CD4-positive, alpha-beta T cell treated with Interleukin-1 beta for 1 hour (primary cell): ENCODE results near the gene STRN.
"Not testable (repeated sequence)": the region's sequence is repeated elsewhere in the genome, so short reads cannot be mapped to it uniquely, and the experiment has no call there.

Source experiments
- DNase-seq, 2 donors: peaks; one replicate each; pipeline ENCODE4 v3.0.0-alpha.2; 2020 to 2022

The STRN gene

DNA sequence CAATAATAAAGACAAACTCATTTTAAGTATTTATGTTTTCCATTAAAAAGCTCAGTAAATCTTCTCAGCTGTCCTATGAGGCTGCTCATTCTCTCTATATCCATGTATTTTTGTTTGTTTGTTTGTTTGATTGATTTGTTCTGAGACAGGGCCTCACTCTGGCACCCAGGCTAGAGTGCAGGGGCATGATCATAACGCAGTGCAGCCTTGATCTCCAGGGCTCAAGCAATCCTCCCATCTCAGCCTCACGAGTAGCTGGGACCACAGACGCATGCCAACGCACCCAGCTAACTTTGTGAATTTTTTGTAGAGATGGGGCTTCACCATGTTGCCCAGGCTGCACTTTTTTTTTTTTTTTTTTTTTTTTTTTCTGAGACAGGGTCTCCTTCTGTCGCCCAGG, 5.6 kb downstream of the STRN start:
- DNase-seq: no peak

DNA sequence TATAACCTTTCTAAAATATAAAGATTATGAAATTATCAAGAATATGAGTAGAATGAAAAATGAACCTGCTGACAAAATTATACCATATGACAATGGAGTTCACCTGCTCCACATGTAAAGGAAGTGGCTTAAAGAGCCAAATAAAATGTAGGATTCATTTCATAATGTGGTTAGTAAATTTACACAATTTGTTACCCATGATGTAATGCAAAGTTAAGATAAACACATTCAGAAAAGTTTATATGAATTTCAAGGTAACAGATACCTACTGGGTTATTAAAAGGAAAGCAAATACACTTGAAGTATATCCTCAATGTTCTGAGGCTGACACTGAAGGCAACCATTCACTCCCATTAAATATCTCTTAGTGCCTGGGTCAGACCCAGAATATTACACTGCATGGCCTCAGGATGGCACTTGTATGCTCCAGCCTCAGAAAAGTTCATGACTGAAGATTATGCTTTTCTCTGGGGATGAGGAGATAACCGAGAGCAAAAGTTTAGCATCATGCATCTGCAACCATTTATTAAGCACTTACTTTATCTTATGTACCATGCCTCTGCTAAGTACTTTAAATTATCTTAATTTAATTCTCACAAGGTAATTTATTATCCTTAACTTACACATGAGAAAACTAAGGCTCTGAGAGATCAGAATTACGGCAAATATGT, 6.2 kb downstream of the STRN start:
- no peak for DNase-seq

DNA sequence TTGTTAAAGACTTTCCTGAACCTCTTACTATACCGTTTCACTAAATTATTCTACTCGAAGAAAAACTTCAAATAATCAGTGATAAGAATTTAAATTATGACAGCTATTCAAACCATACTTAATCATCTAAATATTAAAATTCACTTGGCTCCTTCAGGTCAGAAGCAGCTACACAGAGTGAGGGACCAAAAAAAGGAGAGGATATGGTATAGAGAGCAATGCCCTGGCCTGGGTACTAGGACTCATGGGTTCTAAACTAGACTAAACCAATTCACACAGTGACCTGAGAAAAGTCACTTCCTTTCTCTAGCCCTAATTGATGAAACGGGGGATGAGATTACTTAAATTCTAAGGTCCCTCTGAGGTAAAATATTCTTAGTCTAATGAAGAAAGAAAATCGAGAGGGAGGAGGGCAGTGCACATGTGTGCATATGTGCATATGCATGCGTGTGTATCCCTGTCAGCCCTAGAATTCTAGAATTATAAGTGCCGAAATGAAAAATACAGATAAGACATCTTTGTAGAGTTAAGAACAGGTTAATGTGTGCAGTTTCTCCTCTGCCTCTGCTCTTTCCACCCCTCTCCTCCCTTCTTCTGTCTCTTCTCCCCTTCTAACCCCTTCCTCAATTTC, 11.2 kb downstream of the STRN start:
- no peak for DNase-seq

DNA sequence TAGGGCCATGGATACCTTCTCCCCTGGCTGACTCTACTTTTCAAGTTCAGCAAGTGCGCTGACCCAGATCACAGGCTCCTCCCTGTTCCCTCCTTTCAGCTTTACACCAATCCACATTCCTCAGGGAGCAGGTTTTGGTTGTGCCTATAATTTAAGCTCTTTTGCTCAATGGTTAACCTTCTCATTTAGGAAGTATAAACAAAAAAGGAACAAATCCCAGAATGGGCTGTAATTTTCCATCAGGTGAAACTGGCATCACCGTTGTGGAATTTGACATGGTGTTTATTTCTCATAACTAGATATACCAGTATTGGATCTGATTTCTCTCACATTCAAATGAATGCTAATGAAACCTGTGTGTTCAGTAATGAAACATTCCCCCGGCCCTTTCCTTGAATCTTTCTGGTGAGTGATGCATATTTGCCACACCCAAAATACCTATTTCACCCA, 13.6 kb downstream of the STRN start:
- no peak for DNase-seq

DNA sequence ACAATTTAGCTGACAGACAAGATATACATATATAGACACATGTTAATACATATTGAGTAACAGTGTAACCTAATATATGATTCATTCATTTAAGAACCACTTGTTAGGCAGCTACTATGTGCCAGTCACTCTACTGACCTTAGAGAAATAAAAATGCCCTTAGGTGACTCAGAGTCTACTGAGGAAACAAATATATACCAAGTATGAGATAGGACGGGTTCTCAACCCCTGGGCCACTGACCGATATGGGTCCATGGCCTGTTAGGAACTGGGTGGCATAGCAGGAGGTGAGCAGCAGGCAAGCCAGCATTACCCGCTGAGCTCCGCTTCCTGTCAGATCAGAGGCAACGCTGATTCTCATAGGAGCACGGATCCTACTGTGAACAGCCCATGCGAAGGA, 14.8 kb downstream of the STRN start:
- no peak for DNase-seq

DNA sequence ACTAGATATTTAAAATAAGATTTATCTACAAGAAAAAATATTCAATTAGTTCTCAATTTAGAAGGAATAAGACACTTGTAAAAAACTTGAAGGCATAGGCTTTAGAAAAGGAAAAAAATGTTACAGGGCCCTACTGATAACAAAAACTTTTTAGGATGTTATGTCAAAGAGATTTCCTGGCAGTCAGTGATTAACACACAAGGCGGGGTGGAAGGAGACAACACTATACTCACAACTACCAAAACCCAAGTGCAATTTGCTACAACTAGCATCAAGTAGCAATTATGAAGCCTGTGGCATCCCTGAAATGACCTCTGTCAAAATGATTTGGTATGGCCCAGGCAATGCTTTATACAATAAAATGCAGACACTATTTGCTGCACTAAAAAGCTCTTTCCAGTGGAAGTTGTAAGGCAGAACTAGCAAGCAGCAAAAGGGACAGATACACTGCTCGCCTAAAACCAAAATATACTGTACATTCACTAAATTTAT, 15.3 kb downstream of the STRN start:
- no peak for DNase-seq

DNA sequence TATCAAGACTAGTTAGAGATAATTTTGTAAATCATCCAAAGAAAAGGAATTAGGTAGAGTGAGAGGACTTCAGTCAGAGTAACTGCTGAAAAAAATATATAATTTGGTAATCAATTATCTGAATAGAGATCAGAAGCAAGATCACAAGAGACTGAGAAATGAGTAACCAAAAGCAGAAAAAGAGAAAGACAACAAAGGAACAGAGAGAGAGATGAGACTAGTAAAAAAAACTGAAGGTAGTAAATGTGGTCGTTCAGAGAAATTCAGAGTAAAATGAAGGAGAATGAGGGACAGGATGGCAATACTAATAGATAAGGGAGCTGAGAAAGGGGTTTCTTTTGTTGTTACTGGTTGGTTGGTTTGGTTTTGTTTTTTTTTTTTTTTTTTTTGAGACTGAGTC, 16.5 kb downstream of the STRN start:
- no peak for DNase-seq

DNA sequence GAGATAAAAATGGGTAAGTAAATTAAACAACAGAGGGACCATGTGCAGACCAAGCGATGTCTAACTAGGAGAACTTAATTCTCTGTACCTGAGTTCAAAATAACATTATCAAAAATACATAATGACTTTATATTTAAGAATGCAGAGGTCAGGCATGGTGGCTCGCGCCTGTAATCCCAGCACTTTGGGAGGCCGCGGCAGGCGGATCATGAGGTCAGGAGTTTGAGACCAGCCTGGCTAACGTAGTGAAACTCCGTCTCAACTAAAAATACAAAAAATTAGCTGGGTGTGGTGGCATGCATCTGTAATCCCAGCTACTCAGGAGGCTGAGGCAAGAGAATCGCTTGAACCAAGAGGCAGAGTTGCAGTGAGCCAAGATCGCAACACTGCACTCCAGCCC, 21.1 kb downstream of the STRN start:
- not testable (repeated sequence) for DNase-seq

DNA sequence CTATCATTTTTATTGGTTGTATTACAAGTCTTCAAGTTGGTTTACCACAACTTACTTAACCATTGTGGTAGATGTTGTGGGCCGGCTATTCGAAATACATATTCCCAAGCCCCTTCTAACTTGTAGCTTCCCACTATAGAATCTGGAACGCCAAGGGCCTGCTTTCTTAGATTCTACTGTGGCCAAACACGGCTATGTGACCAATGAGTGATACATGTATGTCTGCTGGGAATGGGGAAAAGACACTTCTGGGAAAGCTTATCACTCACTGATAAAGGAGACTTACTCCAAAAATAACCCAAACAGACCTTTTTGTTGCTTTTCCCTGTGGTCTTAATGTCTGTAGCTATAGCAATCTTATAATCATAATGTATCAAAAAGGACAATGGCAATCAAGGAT, 24.5 kb downstream of the STRN start:
- no peak for DNase-seq

DNA sequence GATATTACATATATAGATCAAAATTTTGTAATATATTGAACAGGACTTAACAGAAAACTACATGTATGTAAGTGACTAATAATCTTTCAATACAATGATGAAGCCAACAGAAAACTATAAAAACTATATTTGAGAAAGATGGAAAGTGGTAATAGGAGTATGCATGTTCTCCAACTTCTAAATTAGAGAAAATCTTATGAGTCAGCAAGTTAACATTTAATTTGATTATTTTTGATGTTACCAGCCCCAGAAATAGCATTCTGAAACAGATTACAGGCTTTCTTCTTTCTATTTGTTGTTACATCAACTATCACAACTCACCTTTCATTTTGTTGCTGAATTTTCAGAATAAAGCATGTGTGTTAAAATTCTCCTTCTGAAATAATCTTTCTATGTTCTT, 29.8 kb downstream of the STRN start:
- DNase-seq: not testable (repeated sequence)

DNA sequence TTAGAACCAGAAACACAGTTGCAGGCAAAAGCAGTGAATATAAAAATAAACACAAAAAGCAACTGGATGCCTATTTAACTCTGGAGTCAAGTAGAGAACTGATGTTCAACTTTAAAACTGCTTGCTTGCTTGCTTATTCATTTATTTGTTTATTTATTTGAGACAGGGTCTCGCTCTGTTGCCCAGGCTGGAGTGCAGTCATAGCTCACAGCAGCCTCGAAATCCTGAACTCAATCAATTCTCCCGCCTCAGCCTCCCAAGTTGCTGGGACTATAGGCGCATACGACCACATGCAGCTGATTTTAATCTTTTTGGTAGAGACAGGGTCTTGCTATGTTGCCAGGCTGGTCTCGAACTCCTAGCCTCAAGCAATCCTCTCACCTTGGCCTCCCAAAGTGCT, 34.6 kb downstream of the STRN start:
- not testable (repeated sequence) for DNase-seq

DNA sequence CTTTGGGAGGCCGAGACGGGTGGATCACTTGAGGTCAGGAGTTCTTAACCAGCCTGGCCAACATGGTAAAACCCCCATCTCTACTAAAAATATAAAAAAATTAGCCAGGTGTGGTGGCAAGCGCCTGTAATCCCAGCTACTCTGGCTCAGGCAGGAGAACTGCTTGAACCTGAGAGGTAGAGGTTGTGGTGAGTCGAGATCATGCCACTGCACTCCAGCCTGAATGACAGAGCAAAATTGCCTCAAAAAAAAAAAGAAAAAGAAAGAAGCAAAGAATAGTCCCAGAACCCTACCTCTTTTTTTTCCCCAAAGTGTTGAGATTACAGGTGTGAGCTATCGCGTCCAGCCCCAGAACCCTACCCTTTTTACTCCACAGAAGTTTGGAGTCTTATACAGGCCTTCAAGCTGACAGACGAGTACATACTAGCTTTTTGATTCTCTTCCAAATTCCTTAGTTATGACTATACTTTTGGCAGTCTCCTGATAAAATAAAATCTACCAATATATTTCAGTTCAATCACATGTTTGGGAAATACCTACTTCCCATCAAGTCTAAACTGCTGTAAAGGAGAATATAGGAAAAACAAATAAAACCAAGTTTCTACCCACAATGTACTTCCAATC, 35.4 kb downstream of the STRN start:
- DNase-seq: not testable (repeated sequence)

DNA sequence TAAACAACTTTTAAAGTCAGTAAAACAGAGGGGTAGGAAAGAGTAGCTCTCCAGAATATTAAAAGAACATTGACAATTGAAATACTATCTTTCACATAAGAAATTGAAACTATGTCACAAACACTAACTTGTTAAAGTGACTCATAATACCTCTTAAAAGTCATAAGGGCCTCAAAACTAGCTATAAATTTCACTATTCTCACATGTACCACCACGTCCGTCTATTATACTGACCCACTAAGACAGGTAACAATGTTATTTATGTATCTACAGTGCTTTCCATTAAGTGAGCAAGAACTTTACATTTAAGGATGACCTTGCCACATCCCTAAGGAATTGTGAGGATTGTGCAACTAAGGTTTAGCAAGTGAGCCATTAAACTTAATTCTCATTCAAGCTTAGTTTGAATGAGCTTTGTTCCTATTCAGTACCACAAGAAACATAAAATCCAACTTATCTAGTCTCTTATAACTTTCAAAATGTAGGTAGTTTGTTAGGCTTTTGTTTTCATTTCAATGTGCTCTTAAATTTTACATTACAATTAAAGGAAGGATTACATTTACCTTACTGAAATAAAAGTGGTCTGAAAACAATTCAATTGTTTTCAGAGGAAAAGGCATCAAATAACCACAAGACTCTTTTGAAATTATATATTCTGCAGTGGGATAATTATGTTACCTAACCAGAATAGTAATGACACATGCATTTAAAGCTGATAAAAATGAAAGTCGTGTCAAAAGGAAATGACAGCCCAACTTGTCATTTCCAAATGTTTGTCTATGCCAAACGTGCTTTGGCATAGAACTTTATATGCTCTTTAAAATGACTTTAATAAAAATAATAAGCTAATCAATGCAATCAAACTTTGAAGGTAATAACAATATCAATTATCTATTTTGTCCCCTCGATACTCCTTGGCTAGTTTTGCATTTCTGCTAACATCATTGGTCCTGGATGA, 39.9 kb downstream of the STRN start:
- DNase-seq: not testable (repeated sequence)

DNA sequence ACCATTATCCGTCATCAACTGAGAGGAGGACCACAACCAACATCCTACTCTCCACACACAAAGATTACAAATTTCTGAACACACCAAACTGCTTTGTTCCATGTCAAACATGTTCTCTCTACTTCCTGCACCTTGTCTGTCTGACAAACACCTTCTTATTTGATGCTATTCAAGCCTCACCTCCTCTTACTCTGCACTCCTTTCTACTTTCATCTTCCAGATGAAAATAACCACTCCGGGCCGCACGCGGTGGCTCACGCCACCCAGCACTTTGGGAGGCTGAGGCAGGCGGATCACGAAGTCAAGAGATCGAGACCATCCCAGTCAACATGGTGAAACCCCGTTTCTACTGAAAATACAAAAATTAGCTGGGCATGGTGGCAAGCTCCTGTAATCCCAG, 43.7 kb downstream of the STRN start:
- not testable (repeated sequence) for DNase-seq

DNA sequence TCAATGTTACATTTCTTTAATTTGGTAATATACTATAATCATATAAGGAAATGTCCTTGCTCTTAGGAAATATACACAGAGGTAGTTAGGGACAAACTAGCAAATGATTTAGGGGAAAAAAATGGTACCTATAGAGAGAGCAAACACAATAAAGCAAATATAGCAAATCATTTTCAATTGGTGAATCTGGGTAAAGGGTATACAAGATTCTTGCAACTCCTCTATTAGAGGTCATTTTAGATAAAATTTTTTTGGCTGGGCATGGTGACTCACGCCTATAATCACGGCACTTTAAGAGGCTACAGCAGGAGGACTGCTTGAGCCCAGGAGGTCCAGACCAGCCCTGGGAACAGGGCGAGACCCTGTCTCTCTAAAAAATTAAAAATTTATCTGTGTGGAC, 44.4 kb downstream of the STRN start:
- no peak for DNase-seq

DNA sequence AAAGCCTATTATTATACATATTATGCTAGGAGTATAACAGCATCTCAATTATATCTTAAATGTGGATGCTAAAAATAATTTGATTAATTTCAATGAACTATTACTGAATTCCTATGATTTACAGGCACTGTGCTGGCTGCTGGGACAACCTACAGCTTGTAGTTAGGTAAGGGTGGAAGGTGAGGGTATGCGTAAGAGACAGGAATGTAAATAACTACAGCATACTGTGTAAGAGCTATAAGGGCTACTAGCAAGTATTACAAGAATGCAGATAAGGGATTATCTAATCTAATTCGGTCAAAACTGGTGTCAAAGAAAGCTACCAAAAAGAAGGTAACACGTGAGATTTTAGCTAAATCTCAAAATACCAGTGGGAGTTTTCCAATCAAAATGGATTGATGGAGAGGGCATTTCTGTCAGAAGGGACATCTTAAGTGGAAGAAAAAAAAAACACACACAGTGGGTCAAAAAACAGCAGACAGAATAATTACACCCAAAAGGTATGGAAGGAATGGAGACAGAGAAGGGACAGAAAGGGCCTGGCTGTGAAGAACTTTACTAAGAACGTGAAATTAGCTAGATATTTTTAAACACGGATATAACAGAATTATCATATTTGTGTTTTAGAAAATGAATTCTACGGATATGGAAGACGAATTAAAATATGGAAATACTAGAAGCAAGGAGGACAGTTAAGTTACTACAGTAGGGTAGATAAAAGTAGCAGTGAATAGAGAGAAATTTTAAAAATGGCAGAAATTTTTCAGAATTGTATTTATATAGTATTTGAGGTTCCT, 47.1 kb downstream of the STRN start:
- no peak for DNase-seq

DNA sequence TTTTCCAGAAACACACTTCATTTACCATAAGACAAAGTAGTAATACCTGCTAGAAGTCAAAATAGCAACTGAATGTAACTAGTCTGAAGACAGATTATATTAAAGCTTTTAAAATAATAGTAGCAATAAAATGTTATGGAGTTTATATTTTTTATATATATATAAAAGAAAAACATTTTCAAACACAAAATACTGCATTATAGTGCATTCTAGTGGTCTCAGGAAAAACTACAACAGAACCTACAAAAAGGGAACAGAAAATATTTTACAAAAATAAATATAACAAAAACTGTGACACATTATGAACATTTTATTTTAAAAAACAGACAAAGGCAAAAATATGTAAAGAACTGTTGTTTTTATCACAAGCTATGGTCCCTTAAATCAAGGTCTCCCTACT, 48.0 kb downstream of the STRN start:
- DNase-seq: no peak

DNA sequence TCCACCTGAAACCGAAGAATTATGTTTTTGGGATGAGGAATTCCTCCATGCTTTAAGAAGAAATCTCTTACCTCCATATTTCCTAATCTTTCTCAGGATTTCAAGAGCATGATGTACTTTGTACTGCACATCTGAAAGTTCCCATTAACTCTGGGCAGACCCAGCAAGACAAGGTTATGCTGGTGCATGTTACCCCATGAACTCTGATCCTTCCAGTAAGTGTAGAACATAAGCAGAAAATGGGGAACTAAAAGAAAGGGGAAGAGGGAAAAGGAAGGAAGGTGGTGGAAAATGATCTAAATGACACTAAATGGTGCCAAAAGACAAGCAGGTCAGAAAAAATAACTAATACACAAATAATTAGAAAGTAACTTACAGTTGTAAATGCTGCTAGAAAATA, 50.7 kb downstream of the STRN start:
- no peak for DNase-seq

DNA sequence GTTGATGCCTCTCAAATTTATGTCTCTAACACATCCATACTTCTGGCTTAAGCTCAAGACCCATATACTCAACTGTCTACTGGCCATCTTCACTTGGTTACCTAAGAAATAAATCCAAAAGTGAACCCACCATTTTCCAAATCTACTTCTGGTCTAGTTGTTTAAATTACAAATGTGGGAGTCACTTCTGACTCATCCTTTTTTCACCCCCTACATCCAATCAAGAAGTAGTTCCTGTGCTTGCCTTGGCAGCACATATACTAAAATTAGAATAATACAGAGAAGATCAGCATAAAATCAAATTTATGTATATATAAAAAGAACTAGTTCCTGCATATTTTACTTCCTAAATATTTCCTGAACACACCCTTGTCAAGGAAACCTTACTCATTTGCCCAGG, 53.6 kb downstream of the STRN start:
- no peak for DNase-seq

DNA sequence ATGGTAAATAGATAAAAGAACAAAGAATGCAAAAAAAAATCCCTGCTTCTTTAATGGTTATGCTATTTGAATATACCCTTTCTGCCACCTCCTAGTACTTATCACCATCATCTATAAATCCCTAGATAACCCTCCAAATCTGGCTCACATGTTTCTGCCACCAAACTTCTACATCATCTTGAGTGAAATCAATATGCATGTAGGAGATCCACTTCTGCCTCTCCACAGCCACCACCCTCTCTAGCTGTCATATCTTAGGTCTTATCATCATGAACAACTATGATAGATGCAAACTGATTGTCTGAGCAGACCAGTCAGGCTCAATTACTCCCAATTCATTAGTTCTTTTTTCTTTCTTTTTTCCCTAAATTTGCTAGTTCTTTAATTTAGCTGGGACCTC, 55.3 kb downstream of the STRN start:
- DNase-seq: no peak

DNA sequence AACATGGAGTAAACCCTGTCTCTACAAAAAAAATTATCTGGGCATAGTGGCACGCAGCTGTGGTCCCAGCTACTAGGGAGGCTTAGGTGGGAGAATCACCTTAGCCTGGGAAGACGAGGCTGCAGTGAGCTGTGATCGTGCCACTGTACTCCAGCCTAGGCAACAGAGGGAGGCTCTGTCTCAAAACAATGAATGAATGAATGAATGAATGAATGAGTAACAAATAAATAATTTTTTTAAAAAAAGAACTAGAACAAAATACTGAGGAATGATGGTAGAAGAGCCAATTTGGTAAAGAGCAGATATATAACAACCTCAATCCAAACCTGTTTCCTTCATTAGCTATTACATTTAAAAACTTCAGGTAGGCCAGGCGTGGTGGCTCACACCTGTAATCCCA, 60.1 kb downstream of the STRN start:
- DNase-seq: no peak

DNA sequence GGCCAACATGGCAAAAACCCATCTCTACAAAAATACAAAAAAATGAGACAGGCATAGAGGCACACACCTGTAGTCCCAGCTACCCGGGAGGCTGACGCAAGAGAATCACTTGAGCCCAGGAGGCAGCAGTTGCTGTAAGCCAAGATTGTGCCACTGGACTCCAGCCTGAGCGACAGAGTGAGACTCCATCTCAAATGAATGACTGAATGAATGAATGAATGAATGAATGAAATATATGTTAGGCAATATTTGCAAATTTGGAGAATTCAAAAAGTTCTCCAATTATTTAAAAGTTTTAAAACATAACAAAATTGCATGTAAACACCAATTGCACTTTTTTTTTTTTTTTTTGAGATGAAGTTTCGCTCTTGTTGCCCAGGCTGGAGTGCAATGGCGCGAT, 61.7 kb downstream of the STRN start:
- no peak for DNase-seq
